H1 (cell line): ENCODE measurements around the gene RBMY1J.
"Not testable (repeated sequence)": the region's sequence is repeated elsewhere in the genome, so short reads cannot be mapped to it uniquely, and the experiment has no call there.

Experiments used
- EZH2 ChIP-seq: fragments of 200-600 bp; sonication (generic); IDR thresholded peaks from 2 replicates; pipeline ENCODE4 v1.7.1; 2012; ENCODE audit warnings: low read depth, mild to moderate bottlenecking, moderate library complexity, low read length, inconsistent platforms; ENCODE audit not compliant: severe bottlenecking
- JUND ChIP-seq: IDR thresholded peaks from 2 replicates; pipeline ENCODE4 v1.6.1; 2011; ENCODE audit warnings: mild to moderate bottlenecking, improper control_type of control experiment, low read length
- MAX ChIP-seq: IDR thresholded peaks from 2 replicates; pipeline ENCODE4 v1.6.1; 2012; ENCODE audit warnings: inconsistent platforms
- POLR2A ChIP-seq, 2 experiments: IDR thresholded peaks; 1 replicate in 1 of 2; 2 replicates in 1 of 2; pipeline ENCODE4 v1.6.1; 2011; ENCODE audit warnings: low read depth in 2 of 2, low read length in 2 of 2, mild to moderate bottlenecking in 2 of 2; ENCODE audit errors: control extremely low read depth in 1 of 2
- SIN3A ChIP-seq, 2 experiments: IDR thresholded peaks in 1 of 2; conservative IDR thresholded peaks in 1 of 2; 2 replicates each; pipeline ENCODE4 v1.6.1; 2011 to 2012; ENCODE audit warnings: low read length in 2 of 2, improper control_type of control experiment in 1 of 2, low read depth in 1 of 2, mild to moderate bottlenecking in 1 of 2
- SP4 ChIP-seq: IDR thresholded peaks from 2 replicates; pipeline ENCODE4 v1.6.1; 2012; ENCODE audit warnings: low read length, inconsistent platforms
- USF2 ChIP-seq: IDR thresholded peaks from 2 replicates; pipeline ENCODE4 v1.6.1; 2011; ENCODE audit warnings: low read length, improper control_type of control experiment
- ZNF274 ChIP-seq: IDR thresholded peaks from 2 replicates; pipeline ENCODE4 v1.7.0; 2012; ENCODE audit warnings: low read length, borderline replicate concordance; ENCODE audit errors: extremely low read depth
- TF ChIP-seq, protein P1 (sequence below), 3 experiments: IDR thresholded peaks; 1 replicate in 2 of 3; 2 replicates in 1 of 3; pipeline versions ENCODE4 v1.5.1 to v1.6.1; 2011; ENCODE audit warnings: low read length in 3 of 3, mild to moderate bottlenecking in 3 of 3, inconsistent platforms in 2 of 3, low read depth in 1 of 3, moderate library complexity in 1 of 3; ENCODE audit not compliant: insufficient read depth in 1 of 3; ENCODE audit errors: control extremely low read depth in 1 of 3

GRCh38 chrY:22444718-22445396 is 41.6 kb downstream of the RBMY1J start:
- not testable (repeated sequence) for TF ChIP-seq SP4; ZNF274; USF2; POLR2A (IDR thresholded peaks at IDR 0.05; ENCODE audit: control extremely low read depth in 1 of 2, low read depth in 2 of 2, low read length in 2 of 2); EZH2; JUND; SIN3A (conservative IDR thresholded peaks at IDR 0.05 in 1 of 2, IDR thresholded peaks at IDR 0.05 in 1 of 2; ENCODE audit: low read depth in 1 of 2, low read length in 2 of 2); MAX
- TF ChIP-seq, protein P1, sequence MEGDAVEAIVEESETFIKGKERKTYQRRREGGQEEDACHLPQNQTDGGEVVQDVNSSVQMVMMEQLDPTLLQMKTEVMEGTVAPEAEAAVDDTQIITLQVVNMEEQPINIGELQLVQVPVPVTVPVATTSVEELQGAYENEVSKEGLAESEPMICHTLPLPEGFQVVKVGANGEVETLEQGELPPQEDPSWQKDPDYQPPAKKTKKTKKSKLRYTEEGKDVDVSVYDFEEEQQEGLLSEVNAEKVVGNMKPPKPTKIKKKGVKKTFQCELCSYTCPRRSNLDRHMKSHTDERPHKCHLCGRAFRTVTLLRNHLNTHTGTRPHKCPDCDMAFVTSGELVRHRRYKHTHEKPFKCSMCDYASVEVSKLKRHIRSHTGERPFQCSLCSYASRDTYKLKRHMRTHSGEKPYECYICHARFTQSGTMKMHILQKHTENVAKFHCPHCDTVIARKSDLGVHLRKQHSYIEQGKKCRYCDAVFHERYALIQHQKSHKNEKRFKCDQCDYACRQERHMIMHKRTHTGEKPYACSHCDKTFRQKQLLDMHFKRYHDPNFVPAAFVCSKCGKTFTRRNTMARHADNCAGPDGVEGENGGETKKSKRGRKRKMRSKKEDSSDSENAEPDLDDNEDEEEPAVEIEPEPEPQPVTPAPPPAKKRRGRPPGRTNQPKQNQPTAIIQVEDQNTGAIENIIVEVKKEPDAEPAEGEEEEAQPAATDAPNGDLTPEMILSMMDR (IDR thresholded peaks at IDR 0.05; ENCODE audit: control extremely low read depth in 1 of 3, insufficient read depth in 1 of 3, low read depth in 1 of 3, low read length in 3 of 3): not testable (repeated sequence)
